Sciatic nerve (tissue), 2 donors: ENCODE data around the gene CRYZ. TPM values are rescaled to one million over a fixed set of nuclear protein-coding genes. Genes with fewer than 3 reads are reported as not detected.
"Not testable (repeated sequence)": the region's sequence is repeated elsewhere in the genome, so short reads cannot be mapped to it uniquely, and the experiment has no call there.

Experiments used
- ATAC-seq: fragments of 200-7000 bp; cut with Tn5 transposase; one replicate; pipeline ENCODE4 v1.9.1; 2020; ENCODE audit warnings: mild to moderate bottlenecking, moderate library complexity
- DNase-seq: peaks from one replicate; pipeline ENCODE4 v3.0.0-alpha.2; 2020; ENCODE audit warnings: low spot score
- intact Hi-C: fragments of 100-400 bp; cut with DNase I; formaldehyde crosslinking; loops from one replicate; pipeline ENCODE4 v1.14.2; 2022
- total RNA-seq: library from RNA; stranded (reverse); fragmentation: NEBNext Ultra II Directional; extraction: Animal tissue kit (Norgen Biotek cat#: 25700); gene quantifications from one replicate; pipeline ENCODE4 v1.2.1, GENCODE V29; 2021
- donor health status: DM: no; HTN: no; CAD: no.
- donor health status: DM: no; HTN: no; CAD: no.

CRYZ gene
- total RNA-seq, 1 donor from 2014 or later, result 27.6 TPM

DNA sequence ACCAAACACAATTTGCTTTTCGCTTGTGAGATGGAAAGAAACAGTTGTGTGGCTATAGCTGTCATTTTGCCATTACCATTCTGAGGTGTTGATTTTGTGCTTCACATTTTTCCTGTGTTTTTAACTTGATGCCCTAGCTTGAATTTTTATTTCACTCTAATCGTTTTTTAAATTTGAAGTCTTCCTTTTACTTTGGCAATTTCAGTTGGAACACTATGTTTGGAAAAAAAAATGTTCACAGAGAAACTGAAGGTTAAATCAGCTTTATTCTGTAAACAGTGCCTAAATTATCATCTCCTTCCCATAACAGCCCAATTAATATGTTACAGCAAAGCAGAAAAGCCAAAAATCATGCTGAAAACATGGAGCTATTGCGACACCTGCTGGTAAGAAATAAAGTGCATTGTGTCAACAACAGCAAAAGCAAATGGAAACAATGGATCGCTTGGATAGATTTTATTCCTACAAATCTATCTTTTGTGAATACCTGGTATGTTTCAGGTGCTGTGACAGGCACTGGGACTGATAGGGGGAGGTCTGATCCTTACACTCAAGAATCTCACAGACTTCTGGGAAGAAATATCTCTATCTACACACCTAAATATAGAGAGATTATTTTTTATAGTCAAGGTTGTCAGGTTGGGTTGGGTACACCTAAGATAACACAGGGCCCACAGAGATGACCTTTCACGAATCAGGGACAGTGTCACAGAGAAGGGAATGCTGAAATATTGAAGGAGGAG, 43.1 kb downstream of the CRYZ start:
- intact Hi-C loops, result no loop called here
- ATAC-seq, result peak; percentile 65

DNA sequence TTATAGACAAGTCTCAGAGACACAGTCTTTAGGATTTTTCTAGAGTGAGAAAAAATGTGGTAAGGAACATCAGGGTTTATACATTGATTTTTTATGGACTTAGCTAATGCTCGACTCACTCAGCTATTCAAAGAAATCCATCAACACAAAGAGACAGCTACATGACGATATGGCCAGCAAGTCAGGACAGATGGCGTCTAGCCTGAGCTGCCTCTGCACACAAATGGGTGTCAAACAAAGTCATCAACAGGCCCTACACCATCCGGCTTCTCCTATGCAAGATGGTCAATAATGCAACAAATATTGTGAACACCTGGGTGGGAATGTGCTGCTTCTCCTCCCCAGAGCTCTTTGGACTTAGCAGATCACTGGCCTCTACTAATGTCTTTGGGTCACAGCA, 45.9 kb downstream of the CRYZ start:
- DNase-seq (no peak), ATAC-seq (no peak)
- intact Hi-C loops, result no loop called here

More for the DNA sequence above, 43.1 kb downstream of the CRYZ start:
- DNase-seq, result no peak

DNA sequence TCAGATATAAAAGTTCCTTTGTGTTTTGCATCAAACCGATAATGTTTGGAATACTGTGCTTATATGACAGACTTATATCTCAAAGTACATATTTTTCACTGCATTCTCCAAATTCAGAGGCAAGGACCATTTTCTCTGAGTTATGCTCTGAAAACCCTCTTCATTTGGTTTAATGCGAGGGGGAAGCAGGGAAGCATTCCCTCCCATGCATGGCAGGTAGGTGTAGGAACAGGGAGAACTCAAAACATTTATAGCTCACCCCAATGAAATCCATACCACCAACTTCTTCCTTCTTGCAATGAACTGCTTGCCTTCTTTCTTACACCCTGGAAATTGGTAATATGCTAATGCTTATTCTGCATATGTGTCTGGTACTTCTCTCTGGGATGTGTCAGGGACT, 48.5 kb downstream of the CRYZ start:
- intact Hi-C loops, result no loop called here
- DNase-seq (no peak), ATAC-seq (no peak)

GRCh38 chr1:74683656-74684055, 49.2 kb downstream of the CRYZ start:
- no peak for ATAC-seq
- intact Hi-C loops, result no loop called here
- DNase-seq, result no peak

DNA sequence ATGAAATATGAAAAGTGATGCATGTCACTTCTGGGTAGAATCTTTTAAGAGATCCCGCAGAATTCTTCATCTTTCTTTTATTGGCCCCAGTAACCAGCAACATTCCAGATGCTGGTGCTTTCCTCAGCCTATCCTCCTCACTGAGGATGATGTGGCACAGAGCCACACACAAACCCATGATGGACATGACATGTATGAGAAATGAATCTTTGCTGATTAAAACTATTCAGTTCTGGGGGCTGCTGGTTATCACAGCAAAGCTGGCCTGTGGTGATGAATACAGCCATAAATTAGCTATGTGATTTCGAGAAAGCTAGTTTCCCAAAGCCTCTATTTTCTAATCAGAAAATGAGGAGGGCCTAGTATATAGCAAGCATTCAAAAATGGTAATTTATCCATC, 51.0 kb downstream of the CRYZ start:
- ATAC-seq, result no peak
- DNase-seq, result no peak
- intact Hi-C loops, result no loop called here

- no peak for DNase-seq
- intact Hi-C loops, result no loop called here
- no peak for ATAC-seq
These were observed 51.4 kb downstream of the CRYZ start for GRCh38 chr1:74681449-74681848.

DNA sequence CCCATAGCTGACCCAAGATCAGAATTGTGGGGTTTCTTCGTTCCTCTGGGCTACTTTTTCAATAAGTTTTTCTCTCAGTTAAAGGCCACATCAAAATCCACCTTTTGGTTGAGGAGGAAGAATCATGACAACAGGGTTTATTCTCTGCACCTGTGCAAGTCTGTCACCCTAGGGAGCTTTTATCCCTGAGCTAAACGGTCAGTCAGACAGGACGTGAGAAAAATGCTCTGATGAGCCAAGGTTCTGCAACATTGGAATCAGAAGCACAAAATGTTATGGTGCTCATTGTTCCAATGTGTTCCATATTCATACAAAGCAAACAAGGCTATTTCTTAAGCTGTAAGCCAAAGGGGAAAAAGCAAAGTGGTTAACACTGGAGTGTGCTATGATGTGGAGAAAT, 51.8 kb downstream of the CRYZ start:
- intact Hi-C loops, result no loop called here
- DNase-seq (no peak), ATAC-seq (peak; percentile 15)

DNA sequence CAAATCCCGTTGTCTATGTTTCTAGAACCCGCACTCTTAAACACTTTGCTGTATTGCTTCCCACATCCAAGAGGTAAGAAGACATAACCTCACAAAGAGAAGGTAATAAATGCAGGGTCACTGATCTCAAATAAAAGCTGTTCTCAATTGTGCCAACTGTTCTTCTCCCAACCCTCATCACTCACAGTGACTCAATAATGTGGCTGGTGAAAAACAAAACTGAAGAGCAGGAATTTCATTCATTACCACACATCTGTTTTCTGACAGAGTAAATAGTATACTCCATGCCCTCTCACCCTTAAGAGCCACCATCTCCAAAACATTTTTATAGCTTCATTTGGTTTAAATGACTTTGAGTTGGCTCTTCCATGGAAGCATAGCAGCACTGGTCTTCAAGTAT, 53.0 kb downstream of the CRYZ start:
- no peak for ATAC-seq
- intact Hi-C loops, result no loop called here
- no peak for DNase-seq

DNA sequence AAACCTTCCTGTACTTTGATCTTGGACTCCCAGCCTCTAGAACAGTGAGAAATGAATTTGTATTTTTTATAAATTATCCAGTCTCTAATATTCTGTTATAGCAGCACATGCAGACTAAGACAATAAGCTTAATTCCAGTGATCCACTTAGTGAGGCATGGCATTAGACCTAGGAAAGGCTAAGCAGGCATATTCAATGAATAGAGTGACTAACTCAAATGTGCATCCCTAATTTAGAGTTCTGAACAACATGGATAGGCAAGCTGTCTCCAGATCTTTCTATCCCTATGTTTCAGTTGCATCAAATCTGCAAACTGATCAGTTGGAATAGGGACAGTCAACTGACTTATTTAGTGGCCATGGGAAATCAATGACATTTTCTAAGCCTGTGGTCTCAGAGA, 54.9 kb downstream of the CRYZ start:
- ATAC-seq, result no peak
- DNase-seq, result no peak
- intact Hi-C loops, result no loop called here

GRCh38 chr1:74674278-74675048, 58.4 kb downstream of the CRYZ start:
- no peak for DNase-seq
- no peak for ATAC-seq
- intact Hi-C loops, result no loop called here

DNA sequence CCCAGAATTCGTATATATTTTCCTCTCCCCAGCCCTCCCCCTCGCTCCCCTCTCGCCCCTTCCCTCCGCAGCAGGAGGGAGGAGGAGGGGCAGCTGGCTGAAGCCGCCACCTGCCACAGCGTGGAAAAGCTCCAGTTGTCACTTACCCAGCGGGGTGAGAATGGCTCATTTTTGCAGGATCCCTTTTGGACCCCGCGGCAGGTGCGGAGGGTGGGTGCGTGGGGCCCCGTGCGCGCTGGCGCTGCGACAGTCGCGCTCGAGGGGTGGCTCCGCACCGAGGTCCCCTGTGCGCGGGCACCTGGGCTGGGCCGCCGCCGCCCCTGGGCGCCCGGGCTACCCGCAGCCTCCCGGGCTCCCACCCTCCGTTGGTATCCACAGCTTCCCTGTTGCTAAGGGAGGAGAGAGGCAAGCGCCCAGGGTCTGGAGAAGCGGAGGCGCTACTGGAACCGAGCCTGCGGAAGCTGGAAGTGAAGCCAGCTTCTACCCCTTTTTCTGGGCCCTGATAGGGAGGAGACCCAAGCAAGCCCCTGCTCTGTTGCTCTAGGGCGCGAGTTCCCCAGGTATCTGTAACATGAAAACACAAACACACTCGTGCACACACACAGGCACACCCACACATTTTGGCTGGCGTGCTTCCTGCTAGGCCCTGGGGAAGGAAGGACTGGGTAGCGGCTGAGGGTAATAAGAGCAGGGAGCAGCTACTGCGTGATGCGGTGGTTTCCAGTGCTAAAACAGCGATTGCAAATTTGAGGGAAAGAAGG, 59.3 kb downstream of the CRYZ start, which contains the start of gene ERICH3:
Gene ERICH3, minus strand, starts transcription at position 442 of the 761 bp plus-strand sequence. Its CDS starts 273 bp downstream, at position 169.
- intact Hi-C loops, result no loop called here
- DNase-seq, result no peak
- ATAC-seq, result peak; percentile 22

DNA sequence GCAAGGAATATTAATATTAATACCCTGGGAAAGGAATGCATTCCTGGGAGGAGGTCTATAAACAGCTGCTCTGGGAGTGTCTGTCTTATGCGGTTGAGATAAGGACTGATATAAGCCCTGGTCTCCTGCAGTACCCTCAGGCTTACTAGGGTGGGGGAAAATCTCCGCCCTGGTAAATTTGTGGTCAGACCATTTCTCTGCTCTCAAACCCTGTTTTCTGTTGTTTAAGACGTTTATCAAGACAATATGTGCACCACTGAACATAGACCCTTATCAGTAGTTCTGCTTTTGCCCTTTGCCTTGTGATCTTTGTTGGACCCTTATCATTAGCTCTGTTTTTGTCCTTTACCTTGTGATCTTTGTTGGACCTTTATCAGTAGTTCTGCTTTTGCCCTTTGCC, 62.0 kb downstream of the CRYZ start:
- intact Hi-C loops, ATAC-seq, DNase-seq: not testable (repeated sequence)

Other genes starting within 250 kb of the CRYZ start
- not detected for gene LRRC53, start 220.4 kb downstream of the CRYZ start, total RNA-seq
- 0.45 TPM for gene ERICH3, start 59.3 kb downstream of the CRYZ start, total RNA-seq
- gene TYW3, start 102 bp upstream of the CRYZ start, total RNA-seq, result 17.5 TPM